Naive thymus-derived CD8-positive, alpha-beta T cell (primary cell): ENCODE measurements around the gene HNRNPA1L2. TPM values are rescaled to one million over a fixed set of nuclear protein-coding genes. Genes with fewer than 3 reads are reported as not detected.
"Not testable (repeated sequence)": the region's sequence is repeated elsewhere in the genome, so short reads cannot be mapped to it uniquely, and the experiment has no call there.

Experiments used
- ATAC-seq, 2 donors: fragments of 150-1000 bp; cut with Tn5 transposase in 1 of 2; sonication (Bioruptor Pico), chemical (Tn5 transposase) in 1 of 2; 1 replicate in 1 of 2; 2 replicates in 1 of 2; pipeline ENCODE4 v1.10.0; 2021; ENCODE audit warnings: mild to moderate bottlenecking in 2 of 2, moderate library complexity in 2 of 2
- POLR2A ChIA-PET: fragments of 350-600 bp; sonication (Branson Sonifier 250); formaldehyde crosslinking; loops from one replicate; lab custom pipeline; 2021; ENCODE audit warnings: antibody characterized with exemption; lab: Charles Lee
- DNase-seq, 10 donors: peaks; one replicate each; pipeline versions ENCODE4 v3.0.0 to v3.0.0-alpha.2; 2020 to 2022
- H3K27ac Mint-ChIP-seq, 10 donors: one replicate each; pipeline ENCODE4 v1.8.0; 2020 to 2022; ENCODE audit warnings: mild to moderate bottlenecking in 10 of 10, mixed read lengths in 10 of 10, moderate library complexity in 4 of 10, inconsistent platforms in 1 of 10
- H3K27me3 Mint-ChIP-seq, 5 donors: one replicate each; pipeline ENCODE4 v1.8.0; 2021 to 2022; ENCODE audit warnings: mixed read lengths in 5 of 5
- H3K36me3 Mint-ChIP-seq, 3 donors: one replicate each; pipeline ENCODE4 v1.8.0; 2020 to 2022; ENCODE audit warnings: mixed read lengths in 3 of 3, mild to moderate bottlenecking in 2 of 3, inconsistent platforms in 1 of 3
- H3K4me1 Mint-ChIP-seq, 4 donors: one replicate each; pipeline ENCODE4 v1.8.0; 2021 to 2022; ENCODE audit warnings: mixed read lengths in 4 of 4
- H3K4me3 Mint-ChIP-seq, 10 donors: one replicate each; pipeline ENCODE4 v1.8.0; 2020 to 2022; ENCODE audit warnings: mild to moderate bottlenecking in 10 of 10, mixed read lengths in 10 of 10, moderate library complexity in 6 of 10, inconsistent platforms in 1 of 10
- H3K9me3 Mint-ChIP-seq, 9 donors: one replicate each; pipeline ENCODE4 v1.8.0; 2020 to 2022; ENCODE audit warnings: mixed read lengths in 9 of 9, mild to moderate bottlenecking in 3 of 9, inconsistent platforms in 1 of 9, moderate library complexity in 1 of 9
- polyA plus RNA-seq, 3 donors: library from polyadenylated mRNA; unstranded; fragments of 300-500 nt; fragmentation: Illumina TruSeq; gene quantifications; one replicate each; pipeline ENCODE4 v1.2.3, GENCODE V29; 2021
- total RNA-seq, 8 experiments: library from RNA in 2 of 8; stranded (reverse) in 2 of 8; gene quantifications; one replicate each; pipeline ENCODE4 v1.2.3 and lab custom pipeline; 2021 to 2026

The HNRNPA1L2 gene
- total and polyA plus RNA-seq, 5 experiments from 2014 or later: 6.5 to 19.2 (median 11.3) TPM

GRCh38 chr13:52609013-52609606 lies 33.1 kb upstream of the HNRNPA1L2 start:
- POLR2A ChIA-PET, H3K4me3 Mint-ChIP-seq, H3K27ac Mint-ChIP-seq, H3K27me3 Mint-ChIP-seq, H3K9me3 Mint-ChIP-seq, H3K4me1 Mint-ChIP-seq, H3K36me3 Mint-ChIP-seq: not testable (repeated sequence)
- DNase-seq (peak in 5 of 10 donors; percentile 10 to 46 (median 32)), ATAC-seq (peak; percentile 55 to 71)

GRCh38 chr13:52610158-52610557 lies 32.1 kb upstream of the HNRNPA1L2 start:
- H3K36me3 Mint-ChIP-seq, DNase-seq, H3K4me3 Mint-ChIP-seq, H3K27me3 Mint-ChIP-seq, ATAC-seq, POLR2A ChIA-PET, H3K4me1 Mint-ChIP-seq, H3K9me3 Mint-ChIP-seq: not testable (repeated sequence)
- peak overlapping the region in 1 of 10 donors; percentile 15 for H3K27ac Mint-ChIP-seq

- Mint-ChIP-seq H3K27ac (peak overlapping the region in 5 of 10 donors; percentile 20 to 86 (median 52)), H3K9me3 (no peaks in the 10 kb centered on the region), H3K27me3 (peaks cover 0 to 5% (median 0%) of the 10 kb centered on the region in 5 donors), H3K36me3 (peaks cover 0 to 2% (median 0%) of the 10 kb centered on the region in 3 donors), H3K4me3 (peak overlapping the region in 8 of 10 donors; percentile 11 to 62 (median 48)), H3K4me1 (peaks cover 14 to 38% (median 28%) of the 10 kb centered on the region in 4 donors)
- POLR2A ChIA-PET: interaction anchor here (4.6 kb wide), 1 partner anchor 37 kb away, joined by 114 read pairs; the partner anchor contains the start of gene SUGT1
- DNase-seq: no peak
- ATAC-seq: no peak
These were observed 27.0 kb upstream of the HNRNPA1L2 start for GRCh38 chr13:52615134-52615801.

- peak overlapping the region; percentile 65 to 98 (median 96) for H3K27ac Mint-ChIP-seq
- peaks cover 0 to 5% (median 0%) of the 10 kb centered on the region in 5 donors for H3K27me3 Mint-ChIP-seq
- ATAC-seq (no peak), DNase-seq (no peak)
- peaks cover 0 to 4% (median 0%) of the 10 kb centered on the region in 3 donors for H3K36me3 Mint-ChIP-seq
- POLR2A ChIA-PET: interaction anchor here (0.6 to 4.6 kb wide), 3 partner anchors 37 to 165 kb away, joined by 5 to 114 read pairs (median 11); partner anchors contain the start of genes SUGT1 and VPS36
- H3K4me3 Mint-ChIP-seq: peak overlapping the region; percentile 96 to 100 (median 99)
- H3K4me1 Mint-ChIP-seq: peaks cover 14 to 41% (median 29%) of the 10 kb centered on the region in 4 donors
- no peaks in the 10 kb centered on the region for H3K9me3 Mint-ChIP-seq
These were observed 26.4 kb upstream of the HNRNPA1L2 start for GRCh38 chr13:52615812-52616211.

- H3K36me3 Mint-ChIP-seq: peaks cover 0 to 17% (median 0%) of the 10 kb centered on the region in 3 donors
- peak overlapping the region; percentile 96 to 100 (median 99) for H3K4me3 Mint-ChIP-seq
- DNase-seq (peak; percentile 61 to 89 (median 84)), ATAC-seq (peak; percentile 95 to 96)
- H3K9me3 Mint-ChIP-seq: no peaks in the 10 kb centered on the region
- POLR2A ChIA-PET: interaction anchor here (0.6 to 4.6 kb wide), 7 partner anchors 9 to 167 kb away, joined by 3 to 114 read pairs (median 4); partner anchors contain the start of genes SUGT1 and VPS36
- H3K27me3 Mint-ChIP-seq: no peaks in the 10 kb centered on the region
- H3K27ac Mint-ChIP-seq: peak overlapping the region; percentile 95 to 98 (median 97)
- peaks cover 14 to 48% (median 39%) of the 10 kb centered on the region in 4 donors for H3K4me1 Mint-ChIP-seq
These were observed 24.9 kb upstream of the HNRNPA1L2 start for GRCh38 chr13:52617070-52618060.

GRCh38 chr13:52631083-52631690 lies 11.0 kb upstream of the HNRNPA1L2 start:
- ATAC-seq, POLR2A ChIA-PET, DNase-seq, H3K4me1 Mint-ChIP-seq, H3K27ac Mint-ChIP-seq, H3K4me3 Mint-ChIP-seq, H3K9me3 Mint-ChIP-seq, H3K27me3 Mint-ChIP-seq: not testable (repeated sequence)
- H3K36me3 Mint-ChIP-seq: peaks cover 4 to 64% (median 20%) of the 10 kb centered on the region in 3 donors

- Mint-ChIP-seq H3K9me3 (no peaks in the 10 kb centered on the region), H3K27ac (peak overlapping the region in 1 of 10 donors; percentile 12), H3K4me1 (peaks cover 0 to 8% (median 0%) of the 10 kb centered on the region in 4 donors), H3K27me3 (no peaks in the 10 kb centered on the region), H3K4me3 (no peak overlapping the region), H3K36me3 (peaks cover 19 to 68% (median 30%) of the 10 kb centered on the region in 3 donors)
- DNase-seq: no peak
- ATAC-seq: no peak
- POLR2A ChIA-PET: no interaction called here
These were observed 3.4 kb upstream of the HNRNPA1L2 start for GRCh38 chr13:52638666-52639328.

GRCh38 chr13:52644108-52644507 lies 1.9 kb downstream of the HNRNPA1L2 start:
- DNase-seq (no peak), ATAC-seq (no peak)
- H3K36me3 Mint-ChIP-seq: peaks cover 19 to 49% (median 33%) of the 10 kb centered on the region in 3 donors
- no peaks in the 10 kb centered on the region for H3K27me3 Mint-ChIP-seq
- H3K27ac Mint-ChIP-seq: peak overlapping the region in 1 of 10 donors; percentile 58
- H3K4me1 Mint-ChIP-seq: peaks cover 0 to 8% (median 0%) of the 10 kb centered on the region in 4 donors
- no peaks in the 10 kb centered on the region for H3K9me3 Mint-ChIP-seq
- H3K4me3 Mint-ChIP-seq: no peak overlapping the region
- POLR2A ChIA-PET: no interaction called here

GRCh38 chr13:52646967-52647366 lies 4.7 kb downstream of the HNRNPA1L2 start:
- H3K36me3 Mint-ChIP-seq: peaks cover 13 to 32% (median 19%) of the 10 kb centered on the region in 3 donors
- H3K9me3 Mint-ChIP-seq: no peaks in the 10 kb centered on the region
- H3K4me3 Mint-ChIP-seq: no peak overlapping the region
- no peak overlapping the region for H3K27ac Mint-ChIP-seq
- POLR2A ChIA-PET: no interaction called here
- DNase-seq (no peak), ATAC-seq (no peak)
- no peaks in the 10 kb centered on the region for H3K27me3 Mint-ChIP-seq
- peaks cover 3 to 11% (median 6%) of the 10 kb centered on the region in 4 donors for H3K4me1 Mint-ChIP-seq

- no peak for DNase-seq
- peak overlapping the region in 5 of 10 donors; percentile 27 to 88 (median 58) for H3K27ac Mint-ChIP-seq
These were observed 8.5 kb downstream of the HNRNPA1L2 start for GRCh38 chr13:52650731-52651130.

GRCh38 chr13:52651897-52652195 lies 9.6 kb downstream of the HNRNPA1L2 start:
- no peak overlapping the region for H3K27ac Mint-ChIP-seq
- POLR2A ChIA-PET: interaction anchor here (1.0 to 3.2 kb wide), 7 partner anchors 24 to 1199 kb away, joined by 3 to 114 read pairs (median 9); partner anchors contain the start of genes ALG11, INTS6 and VPS36
- no peaks in the 10 kb centered on the region for H3K27me3 Mint-ChIP-seq

More at GRCh38 chr13:52650731-52651130, 8.5 kb downstream of the HNRNPA1L2 start:
- H3K4me3 Mint-ChIP-seq: peak overlapping the region in 2 of 10 donors; percentile 57 to 71
- POLR2A ChIA-PET: no interaction called here
- H3K4me1 Mint-ChIP-seq: peaks cover 3 to 11% (median 6%) of the 10 kb centered on the region in 4 donors
- no peaks in the 10 kb centered on the region for H3K27me3 Mint-ChIP-seq
- H3K36me3 Mint-ChIP-seq: peaks cover 5 to 13% (median 8%) of the 10 kb centered on the region in 3 donors
- no peak for ATAC-seq
- H3K9me3 Mint-ChIP-seq: no peaks in the 10 kb centered on the region

More at GRCh38 chr13:52651897-52652195, 9.6 kb downstream of the HNRNPA1L2 start:
- Mint-ChIP-seq H3K4me3 (no peak overlapping the region), H3K9me3 (no peaks in the 10 kb centered on the region), H3K4me1 (peaks cover 3 to 11% (median 6%) of the 10 kb centered on the region in 4 donors), H3K36me3 (peaks cover 5 to 13% (median 8%) of the 10 kb centered on the region in 3 donors)
- no peak for DNase-seq
- ATAC-seq: peak in 1 of 2 donors; percentile 0
